ENCODE results near the gene CD79B. TPM values are rescaled to one million over a fixed set of nuclear protein-coding genes. Genes with fewer than 3 reads are reported as not detected.

CD79B gene
- total and polyA plus RNA-seq, 2 donors, result 19.5 to 34.1 TPM

GRCh38 chr17:63956296-63956920, 24.3 kb upstream of the CD79B start:
- WGBS, result 82% methylated on average over 5 of the region's 5 CpGs
- Histone ChIP-seq H3K4me1 (ENCODE audit: control insufficient read depth in 2 of 2, insufficient read depth in 2 of 2, low read length in 2 of 2) (peaks cover 23 to 44% of the 10 kb centered on the region in 2 donors), H3K36me3 (ENCODE audit: control insufficient read depth in 2 of 2, insufficient read depth in 2 of 2, low read length in 1 of 2) (no peaks in the 10 kb centered on the region), H3K27ac (ENCODE audit: low read depth in 1 of 2, low read length in 1 of 2) (no peak overlapping the region), H3K27me3 (ENCODE audit: control insufficient read depth in 2 of 2, insufficient read depth in 1 of 2, low read length in 1 of 2) (no peaks in the 10 kb centered on the region), H3K9me3 (ENCODE audit: control insufficient read depth in 2 of 2, insufficient read depth in 1 of 2, low read length in 1 of 2) (peaks cover 0 to 5% of the 10 kb centered on the region in 2 donors), H3K4me3 (ENCODE audit: low read length in 2 of 2) (no peak overlapping the region)
- no peak for DNase-seq (ENCODE audit: low read depth in 6 of 9, low spot score in 9 of 9)

- Histone ChIP-seq H3K4me3 (ENCODE audit: low read length in 2 of 2) (no peak overlapping the region), H3K27ac (ENCODE audit: low read depth in 1 of 2, low read length in 1 of 2) (no peak overlapping the region), H3K4me1 (ENCODE audit: control insufficient read depth in 2 of 2, insufficient read depth in 2 of 2, low read length in 2 of 2) (peaks cover 23 to 38% of the 10 kb centered on the region in 2 donors), H3K36me3 (ENCODE audit: control insufficient read depth in 2 of 2, insufficient read depth in 2 of 2, low read length in 1 of 2) (no peaks in the 10 kb centered on the region), H3K27me3 (ENCODE audit: control insufficient read depth in 2 of 2, insufficient read depth in 1 of 2, low read length in 1 of 2) (no peaks in the 10 kb centered on the region), H3K9me3 (ENCODE audit: control insufficient read depth in 2 of 2, insufficient read depth in 1 of 2, low read length in 1 of 2) (peaks cover 0 to 5% of the 10 kb centered on the region in 2 donors)
- DNase-seq (ENCODE audit: low read depth in 6 of 9, low spot score in 9 of 9), result no peak
- WGBS, result 91% methylated on average over 4 of the region's 4 CpGs
Measured at GRCh38 chr17:63955791-63956190, 23.7 kb upstream of the CD79B start.

- H3K27ac ChIP-seq (ENCODE audit: low read depth in 1 of 2, low read length in 1 of 2), result peak overlapping the region in 1 of 2 donors; percentile 64
- no peaks in the 10 kb centered on the region for H3K36me3 ChIP-seq (ENCODE audit: control insufficient read depth in 2 of 2, insufficient read depth in 2 of 2, low read length in 1 of 2)
- WGBS, result 80% methylated on average over 11 of the region's 11 CpGs
- no peaks in the 10 kb centered on the region for H3K9me3 ChIP-seq (ENCODE audit: control insufficient read depth in 2 of 2, insufficient read depth in 1 of 2, low read length in 1 of 2)
- no peaks in the 10 kb centered on the region for H3K27me3 ChIP-seq (ENCODE audit: control insufficient read depth in 2 of 2, insufficient read depth in 1 of 2, low read length in 1 of 2)
- no peak overlapping the region for H3K4me3 ChIP-seq (ENCODE audit: low read length in 2 of 2)
- peaks cover 23 to 35% of the 10 kb centered on the region in 2 donors for H3K4me1 ChIP-seq (ENCODE audit: control insufficient read depth in 2 of 2, insufficient read depth in 2 of 2, low read length in 2 of 2)
- DNase-seq (ENCODE audit: low read depth in 6 of 9, low spot score in 9 of 9), result no peak
Measured at GRCh38 chr17:63955232-63955631, 23.1 kb upstream of the CD79B start.

GRCh38 chr17:63954402-63955063, 22.4 kb upstream of the CD79B start:
- Histone ChIP-seq H3K4me3 (ENCODE audit: low read length in 2 of 2) (no peak overlapping the region), H3K36me3 (ENCODE audit: control insufficient read depth in 2 of 2, insufficient read depth in 2 of 2, low read length in 1 of 2) (no peaks in the 10 kb centered on the region), H3K27me3 (ENCODE audit: control insufficient read depth in 2 of 2, insufficient read depth in 1 of 2, low read length in 1 of 2) (no peaks in the 10 kb centered on the region), H3K9me3 (ENCODE audit: control insufficient read depth in 2 of 2, insufficient read depth in 1 of 2, low read length in 1 of 2) (no peaks in the 10 kb centered on the region), H3K27ac (ENCODE audit: low read depth in 1 of 2, low read length in 1 of 2) (peak overlapping the region; percentile 64 to 65), H3K4me1 (ENCODE audit: control insufficient read depth in 2 of 2, insufficient read depth in 2 of 2, low read length in 2 of 2) (peaks cover 23 to 35% of the 10 kb centered on the region in 2 donors)
- peak in 6 of 9 donors; percentile 20 to 74 (median 42) for DNase-seq (ENCODE audit: low read depth in 6 of 9, low spot score in 9 of 9)
- 7% methylated on average over 11 of the region's 11 CpGs for WGBS

GRCh38 chr17:63950940-63951907, 19.1 kb upstream of the CD79B start:
- WGBS, result 96% methylated on average over 29 of the region's 29 CpGs
- Histone ChIP-seq H3K9me3 (ENCODE audit: control insufficient read depth in 2 of 2, insufficient read depth in 1 of 2, low read length in 1 of 2) (no peaks in the 10 kb centered on the region), H3K27ac (ENCODE audit: low read depth in 1 of 2, low read length in 1 of 2) (no peak overlapping the region), H3K4me3 (ENCODE audit: low read length in 2 of 2) (no peak overlapping the region), H3K4me1 (ENCODE audit: control insufficient read depth in 2 of 2, insufficient read depth in 2 of 2, low read length in 2 of 2) (peaks cover 28 to 43% of the 10 kb centered on the region in 2 donors), H3K27me3 (ENCODE audit: control insufficient read depth in 2 of 2, insufficient read depth in 1 of 2, low read length in 1 of 2) (no peaks in the 10 kb centered on the region), H3K36me3 (ENCODE audit: control insufficient read depth in 2 of 2, insufficient read depth in 2 of 2, low read length in 1 of 2) (no peaks in the 10 kb centered on the region)
- no peak for DNase-seq (ENCODE audit: low read depth in 6 of 9, low spot score in 9 of 9)

- 89% methylated on average over 18 of the region's 18 CpGs for WGBS
- Histone ChIP-seq H3K36me3 (ENCODE audit: control insufficient read depth in 2 of 2, insufficient read depth in 2 of 2, low read length in 1 of 2) (no peaks in the 10 kb centered on the region), H3K4me1 (ENCODE audit: control insufficient read depth in 2 of 2, insufficient read depth in 2 of 2, low read length in 2 of 2) (peaks cover 24 to 38% of the 10 kb centered on the region in 2 donors), H3K27me3 (ENCODE audit: control insufficient read depth in 2 of 2, insufficient read depth in 1 of 2, low read length in 1 of 2) (peaks cover 0 to 2% of the 10 kb centered on the region in 2 donors), H3K9me3 (ENCODE audit: control insufficient read depth in 2 of 2, insufficient read depth in 1 of 2, low read length in 1 of 2) (no peaks in the 10 kb centered on the region), H3K27ac (ENCODE audit: low read depth in 1 of 2, low read length in 1 of 2) (no peak overlapping the region), H3K4me3 (ENCODE audit: low read length in 2 of 2) (no peak overlapping the region)
- DNase-seq (ENCODE audit: low read depth in 6 of 9, low spot score in 9 of 9), result no peak
Measured at GRCh38 chr17:63949576-63950250, 17.6 kb upstream of the CD79B start.

GRCh38 chr17:63948521-63948920, 16.4 kb upstream of the CD79B start:
- no peak overlapping the region for H3K27ac ChIP-seq (ENCODE audit: low read depth in 1 of 2, low read length in 1 of 2)
- over 99% methylated on average over 9 of the region's 9 CpGs for WGBS
- H3K36me3 ChIP-seq (ENCODE audit: control insufficient read depth in 2 of 2, insufficient read depth in 2 of 2, low read length in 1 of 2), result no peaks in the 10 kb centered on the region
- H3K4me3 ChIP-seq (ENCODE audit: low read length in 2 of 2), result no peak overlapping the region
- peaks cover 0 to 6% of the 10 kb centered on the region in 2 donors for H3K27me3 ChIP-seq (ENCODE audit: control insufficient read depth in 2 of 2, insufficient read depth in 1 of 2, low read length in 1 of 2)
- no peak for DNase-seq (ENCODE audit: low read depth in 6 of 9, low spot score in 9 of 9)
- H3K4me1 ChIP-seq (ENCODE audit: control insufficient read depth in 2 of 2, insufficient read depth in 2 of 2, low read length in 2 of 2), result peaks cover 13 to 26% of the 10 kb centered on the region in 2 donors
- H3K9me3 ChIP-seq (ENCODE audit: control insufficient read depth in 2 of 2, insufficient read depth in 1 of 2, low read length in 1 of 2), result no peaks in the 10 kb centered on the region

GRCh38 chr17:63947711-63948330, 15.7 kb upstream of the CD79B start:
- Histone ChIP-seq H3K4me1 (ENCODE audit: control insufficient read depth in 2 of 2, insufficient read depth in 2 of 2, low read length in 2 of 2) (peaks cover 10 to 22% of the 10 kb centered on the region in 2 donors), H3K27ac (ENCODE audit: low read depth in 1 of 2, low read length in 1 of 2) (no peak overlapping the region), H3K4me3 (ENCODE audit: low read length in 2 of 2) (no peak overlapping the region), H3K9me3 (ENCODE audit: control insufficient read depth in 2 of 2, insufficient read depth in 1 of 2, low read length in 1 of 2) (no peaks in the 10 kb centered on the region), H3K36me3 (ENCODE audit: control insufficient read depth in 2 of 2, insufficient read depth in 2 of 2, low read length in 1 of 2) (no peaks in the 10 kb centered on the region), H3K27me3 (ENCODE audit: control insufficient read depth in 2 of 2, insufficient read depth in 1 of 2, low read length in 1 of 2) (peaks cover 0 to 6% of the 10 kb centered on the region in 2 donors)
- WGBS, result 80% methylated on average over 18 of the region's 18 CpGs
- DNase-seq (ENCODE audit: low read depth in 6 of 9, low spot score in 9 of 9), result no peak

All from thymus (tissue), 11 donors.